22Rv1 (cell line): Measurements from ENCODE around the gene RNLS.
A peak's percentile ranks its signal among the peaks of the same experiment; 100 is the strongest.

Experiments used
- ZFX ChIP-seq: fragments of 450-650 bp; IDR thresholded peaks from 2 replicates; pipeline ENCODE4 v1.6.1; 2017; ENCODE audit warnings: antibody characterized with exemption, borderline replicate concordance
- TF ChIP-seq, protein P1 (sequence below): fragments of 450-650 bp; IDR thresholded peaks from 2 replicates; pipeline ENCODE4 v1.5.1; 2017; ENCODE audit warnings: mild to moderate bottlenecking

DNA sequence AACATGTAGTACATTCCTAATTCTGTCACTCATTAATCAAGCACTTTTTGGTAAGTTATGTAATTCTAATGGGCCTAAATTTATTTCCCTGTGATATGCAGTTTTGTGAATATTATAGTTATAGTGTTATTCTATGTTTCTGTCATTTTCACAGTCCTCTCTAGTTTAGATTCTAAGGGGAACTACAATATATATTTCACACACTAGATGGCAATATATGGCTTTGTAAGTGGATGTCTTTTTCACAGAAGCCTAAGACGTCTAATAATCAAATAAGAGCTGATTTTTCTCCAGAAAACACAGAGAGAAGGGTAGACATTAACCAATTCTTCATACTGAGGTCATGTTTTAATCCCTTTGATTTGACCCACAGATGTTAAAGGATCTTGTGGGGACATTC is 18.0 kb downstream of the RNLS start:
- TF ChIP-seq, protein P1, sequence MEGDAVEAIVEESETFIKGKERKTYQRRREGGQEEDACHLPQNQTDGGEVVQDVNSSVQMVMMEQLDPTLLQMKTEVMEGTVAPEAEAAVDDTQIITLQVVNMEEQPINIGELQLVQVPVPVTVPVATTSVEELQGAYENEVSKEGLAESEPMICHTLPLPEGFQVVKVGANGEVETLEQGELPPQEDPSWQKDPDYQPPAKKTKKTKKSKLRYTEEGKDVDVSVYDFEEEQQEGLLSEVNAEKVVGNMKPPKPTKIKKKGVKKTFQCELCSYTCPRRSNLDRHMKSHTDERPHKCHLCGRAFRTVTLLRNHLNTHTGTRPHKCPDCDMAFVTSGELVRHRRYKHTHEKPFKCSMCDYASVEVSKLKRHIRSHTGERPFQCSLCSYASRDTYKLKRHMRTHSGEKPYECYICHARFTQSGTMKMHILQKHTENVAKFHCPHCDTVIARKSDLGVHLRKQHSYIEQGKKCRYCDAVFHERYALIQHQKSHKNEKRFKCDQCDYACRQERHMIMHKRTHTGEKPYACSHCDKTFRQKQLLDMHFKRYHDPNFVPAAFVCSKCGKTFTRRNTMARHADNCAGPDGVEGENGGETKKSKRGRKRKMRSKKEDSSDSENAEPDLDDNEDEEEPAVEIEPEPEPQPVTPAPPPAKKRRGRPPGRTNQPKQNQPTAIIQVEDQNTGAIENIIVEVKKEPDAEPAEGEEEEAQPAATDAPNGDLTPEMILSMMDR: peak; percentile 64
- TF ChIP-seq ZFX: no peak
